ENCODE measurements around the gene AKAP12.

GRCh38 chr6:151351731-151352130 lies 112.0 kb downstream of the AKAP12 start:
- TF ChIP-seq SIN3A (IDR thresholded peaks at IDR 0.05; ENCODE audit: borderline replicate concordance, insufficient read depth, low read length) (no peak), POLR2AphosphoS5 (IDR thresholded peaks at IDR 0.05; ENCODE audit: low read depth, low read length) (no peak)

Measured in PFSK-1 (cell line).